Neutrophil (primary cell): Measurements from ENCODE around the gene WDR77.

Experiments
- H3K27ac ChIP-seq: fragments of 200-600 bp; sonication (generic); 2 replicates; pipeline ENCODE4 v1.5.1; 2016; ENCODE audit warnings: mild to moderate bottlenecking, moderate library complexity
- H3K27me3 ChIP-seq: fragments of 200-600 bp; sonication (generic); 2 replicates; pipeline ENCODE4 v1.6.0; 2016; ENCODE audit warnings: mild to moderate bottlenecking
- H3K36me3 ChIP-seq: fragments of 200-600 bp; sonication (generic); 2 replicates; pipeline ENCODE4 v1.5.1; 2017
- H3K4me1 ChIP-seq, 2 experiments: fragments of 200-600 bp in 1 of 2; sonication (generic) in 1 of 2; 1 replicate in 1 of 2; 2 replicates in 1 of 2; pipeline versions ENCODE4 v1.5.1 to v1.6.1; 2013 to 2016; ENCODE audit warnings: low read depth in 1 of 2, low read length in 1 of 2, mild to moderate bottlenecking in 1 of 2, moderate library complexity in 1 of 2; ENCODE audit not compliant: control insufficient read depth in 1 of 2, insufficient read depth in 1 of 2
- H3K4me3 ChIP-seq, 2 experiments: fragments of 200-600 bp in 1 of 2; sonication (generic) in 1 of 2; 1 replicate in 1 of 2; 2 replicates in 1 of 2; pipeline ENCODE4 v1.5.1; 2013 to 2016; ENCODE audit warnings: low read depth in 1 of 2, low read length in 1 of 2, mild to moderate bottlenecking in 1 of 2, moderate library complexity in 1 of 2
- H3K9me3 ChIP-seq: fragments of 200-600 bp; sonication (generic); 2 replicates; pipeline ENCODE4 v1.5.1; 2016
- CTCF ChIP-seq: fragments of 200-600 bp; sonication (generic); IDR thresholded peaks from 2 replicates; pipeline ENCODE4 v1.5.1; 2016; ENCODE audit warnings: antibody characterized with exemption

The WDR77 gene

GRCh38 chr1:111470596-111470995 lies 21.5 kb upstream of the WDR77 start:
- no peaks in the 10 kb centered on the region for H3K27me3 ChIP-seq
- TF ChIP-seq CTCF, result no peak
- peak overlapping the region; percentile 97 for H3K27ac ChIP-seq
- no peaks in the 10 kb centered on the region for H3K9me3 ChIP-seq
- H3K4me3 ChIP-seq, result peak overlapping the region; percentile 35 to 51
- H3K4me1 ChIP-seq, result peaks cover 61 to 63% of the 10 kb centered on the region in 2 experiments
- H3K36me3 ChIP-seq, result no peaks in the 10 kb centered on the region

GRCh38 chr1:111469539-111469938 lies 20.5 kb upstream of the WDR77 start:
- no peaks in the 10 kb centered on the region for H3K27me3 ChIP-seq
- peaks cover 50 to 52% of the 10 kb centered on the region in 2 experiments for H3K4me1 ChIP-seq
- TF ChIP-seq CTCF, result no peak
- peak overlapping the region in 1 of 2 experiments; percentile 51 for H3K4me3 ChIP-seq
- no peaks in the 10 kb centered on the region for H3K9me3 ChIP-seq
- H3K27ac ChIP-seq, result peak overlapping the region; percentile 97
- H3K36me3 ChIP-seq, result no peaks in the 10 kb centered on the region

GRCh38 chr1:111468717-111469100 lies 19.7 kb upstream of the WDR77 start:
- Histone ChIP-seq H3K4me1 (peaks cover 42 to 44% of the 10 kb centered on the region in 2 experiments), H3K27me3 (no peaks in the 10 kb centered on the region), H3K36me3 (no peaks in the 10 kb centered on the region), H3K4me3 (no peak overlapping the region), H3K27ac (peak overlapping the region; percentile 20), H3K9me3 (no peaks in the 10 kb centered on the region)
- TF ChIP-seq CTCF, result no peak

- no peak overlapping the region for H3K27ac ChIP-seq
- TF ChIP-seq CTCF, result no peak
- peaks cover 36 to 38% of the 10 kb centered on the region in 2 experiments for H3K4me1 ChIP-seq
- H3K4me3 ChIP-seq, result no peak overlapping the region
- H3K27me3 ChIP-seq, result no peaks in the 10 kb centered on the region
- peaks cover 3% of the 10 kb centered on the region for H3K36me3 ChIP-seq
- H3K9me3 ChIP-seq, result no peaks in the 10 kb centered on the region
Observed at GRCh38 chr1:111467865-111468716, 19.0 kb upstream of the WDR77 start.

- H3K4me1 ChIP-seq, result peaks cover 20 to 22% of the 10 kb centered on the region in 2 experiments
- no peaks in the 10 kb centered on the region for H3K27me3 ChIP-seq
- H3K9me3 ChIP-seq, result no peaks in the 10 kb centered on the region
- peaks cover 17% of the 10 kb centered on the region for H3K36me3 ChIP-seq
- no peak overlapping the region for H3K27ac ChIP-seq
- no peak overlapping the region for H3K4me3 ChIP-seq
- no peak for TF ChIP-seq CTCF
Observed at GRCh38 chr1:111466480-111466879, 17.4 kb upstream of the WDR77 start.
